H1 (cell line): ENCODE data around the gene C2orf92. TPM values are rescaled to one million over a fixed set of nuclear protein-coding genes. Genes with fewer than 3 reads are reported as not detected.
A peak's percentile ranks its signal among the peaks of the same experiment; 100 is the strongest.

ENCODE experiments used
- CTCF ChIA-PET: fragments of 300-600 bp; sonication (Branson Sonifier 250); formaldehyde crosslinking; loops from one replicate; lab custom pipeline; 2021; ENCODE audit not compliant: partially characterized antibody; lab: Charles Lee
- POLR2A ChIA-PET: fragments of 300-600 bp; sonication (Branson Sonifier 250); formaldehyde crosslinking; loops from one replicate; lab custom pipeline; 2021; ENCODE audit warnings: inconsistent platforms; ENCODE audit not compliant: partially characterized antibody; lab: Charles Lee
- DNase-seq, 2 experiments: peaks; one replicate each; pipeline versions ENCODE4 v3.0.0 to v3.0.0-alpha.2; 2010 to 2022; ENCODE audit warnings: low spot score in 2 of 2, low read depth in 1 of 2, mixed read lengths in 1 of 2
- FAIRE-seq: peaks from 2 replicates; lab custom pipeline; 2011; peaks lifted over from hg19 to GRCh38; lab: Jason Lieb, UNC
- H2AFZ ChIP-seq: 2 replicates; pipeline ENCODE4 v1.8.1; 2012; ENCODE audit warnings: low read length, inconsistent platforms
- H2AK5ac ChIP-seq: 2 replicates; pipeline ENCODE4 v1.6.1; 2013; ENCODE audit warnings: low read depth, low read length
- H2BK120ac ChIP-seq: replicated peaks from 2 replicates; pipeline ENCODE3; 2013; ENCODE audit warnings: low read depth, low read length, inconsistent platforms
- H2BK12ac ChIP-seq: 2 replicates; pipeline ENCODE4 v1.6.1; 2013; ENCODE audit warnings: low read depth, low read length
- H2BK15ac ChIP-seq: 2 replicates; pipeline ENCODE4 v1.6.1; 2013; ENCODE audit warnings: low read length
- H2BK20ac ChIP-seq: 2 replicates; pipeline ENCODE4 v1.6.1; 2013; ENCODE audit warnings: low read length
- H2BK5ac ChIP-seq: 2 replicates; pipeline ENCODE4 v1.6.1; 2013; ENCODE audit warnings: low read depth, low read length
- H3K14ac ChIP-seq: 2 replicates; pipeline ENCODE4 v1.6.1; 2013; ENCODE audit warnings: inconsistent platforms; ENCODE audit not compliant: insufficient read length
- H3K18ac ChIP-seq: 2 replicates; pipeline ENCODE4 v1.6.1; 2013; ENCODE audit warnings: low read length; ENCODE audit errors: extremely low read depth
- H3K23ac ChIP-seq: 2 replicates; pipeline ENCODE4 v1.6.1; 2013; ENCODE audit warnings: inconsistent platforms; ENCODE audit not compliant: insufficient read length
- H3K23me2 ChIP-seq: 2 replicates; pipeline ENCODE4 v1.6.1; 2013; ENCODE audit warnings: low read depth, low read length
- H3K27ac ChIP-seq: 2 replicates; pipeline ENCODE4 v1.6.1; 2011; ENCODE audit warnings: low read depth, low read length, inconsistent platforms
- H3K27me3 ChIP-seq, 4 experiments: replicated peaks in 1 of 4; 1 replicate in 1 of 4; 2 replicates in 3 of 4; pipeline versions ENCODE4 v1.6.1 to v1.8.1; 2011 to 2013; ENCODE audit warnings: low read length in 3 of 4, mild to moderate bottlenecking in 3 of 4, inconsistent platforms in 2 of 4, mixed read lengths in 2 of 4, moderate library complexity in 1 of 4; ENCODE audit not compliant: control insufficient read depth in 3 of 4, insufficient read depth in 3 of 4; ENCODE audit errors: extremely low read depth in 1 of 4
- H3K36me3 ChIP-seq, 4 experiments: 2 replicates each; pipeline versions ENCODE4 v1.6.1 to v1.8.1; 2011 to 2013; ENCODE audit warnings: mild to moderate bottlenecking in 4 of 4, low read length in 3 of 4, moderate library complexity in 2 of 4, control low read depth in 1 of 4, inconsistent platforms in 1 of 4; ENCODE audit not compliant: insufficient read depth in 4 of 4, control insufficient read depth in 2 of 4
- H3K4ac ChIP-seq: replicated peaks from 2 replicates; pipeline ENCODE3; 2013; ENCODE audit warnings: low read length, low read depth, mixed read lengths, inconsistent platforms; ENCODE audit not compliant: insufficient read length
- H3K4me1 ChIP-seq, 4 experiments: replicated peaks in 1 of 4; 1 replicate in 1 of 4; 2 replicates in 3 of 4; pipeline versions ENCODE4 v1.6.1 to v1.8.1; 2011 to 2013; ENCODE audit warnings: low read length in 3 of 4, inconsistent platforms in 2 of 4, mixed read lengths in 1 of 4; ENCODE audit not compliant: insufficient read depth in 4 of 4, control insufficient read depth in 3 of 4
- H3K4me2 ChIP-seq, 2 experiments: 2 replicates each; pipeline versions ENCODE4 v1.6.1 to v1.8.1; 2011 to 2013; ENCODE audit warnings: low read depth in 2 of 2, low read length in 2 of 2, control low read depth in 1 of 2, inconsistent platforms in 1 of 2, mild to moderate bottlenecking in 1 of 2; ENCODE audit not compliant: insufficient read depth in 1 of 2
- H3K4me3 ChIP-seq, 4 experiments: fragments of 200-600, 300-600 bp in 1 of 4; sonication (generic), shearing (Covaris generic), sonication (Bioruptor Twin) in 1 of 4; 2 replicates each; pipeline versions ENCODE4 v1.5.1 to v1.8.1; 2011 to 2016; ENCODE audit warnings: low read length in 4 of 4, low read depth in 3 of 4, control low read depth in 2 of 4, inconsistent platforms in 2 of 4, mild to moderate bottlenecking in 2 of 4, mixed read lengths in 1 of 4, moderate library complexity in 1 of 4; ENCODE audit not compliant: insufficient read depth in 2 of 4; ENCODE audit errors: extremely low read depth in 1 of 4
- H3K56ac ChIP-seq: replicated peaks from 2 replicates; pipeline ENCODE3; 2013; ENCODE audit warnings: low read depth, mild to moderate bottlenecking, mixed read lengths, low read length, inconsistent platforms; ENCODE audit not compliant: insufficient read length
- H3K79me1 ChIP-seq: 2 replicates; pipeline ENCODE4 v1.6.1; 2013; ENCODE audit warnings: low read depth, low read length, control low read depth
- H3K79me2 ChIP-seq, 2 experiments: 2 replicates each; pipeline versions ENCODE4 v1.6.1 to v1.8.1; 2012 to 2013; ENCODE audit warnings: low read length in 2 of 2, mild to moderate bottlenecking in 2 of 2, inconsistent platforms in 1 of 2; ENCODE audit not compliant: insufficient read depth in 2 of 2, control insufficient read depth in 1 of 2
- H3K9ac ChIP-seq, 4 experiments: replicated peaks in 1 of 4; 1 replicate in 1 of 4; 2 replicates in 3 of 4; pipeline versions ENCODE4 v1.6.1 to v1.8.1; 2011 to 2013; ENCODE audit warnings: low read depth in 3 of 4, low read length in 3 of 4, control low read depth in 2 of 4, mild to moderate bottlenecking in 2 of 4, moderate library complexity in 2 of 4, inconsistent platforms in 1 of 4; ENCODE audit errors: extremely low read depth in 1 of 4
- H3K9me3 ChIP-seq, 2 experiments: 2 replicates each; pipeline versions ENCODE4 v1.6.1 to v1.8.1; 2012 to 2013; ENCODE audit warnings: mild to moderate bottlenecking in 2 of 2, moderate library complexity in 2 of 2, control low read depth in 1 of 2, inconsistent platforms in 1 of 2, low read depth in 1 of 2, low read length in 1 of 2, mixed read lengths in 1 of 2; ENCODE audit not compliant: insufficient read depth in 2 of 2
- H4K20me1 ChIP-seq, 2 experiments: replicated peaks in 1 of 2; 2 replicates each; pipeline versions ENCODE3 to v1.8.1; 2011 to 2013; ENCODE audit warnings: inconsistent platforms in 2 of 2, low read length in 2 of 2, mild to moderate bottlenecking in 1 of 2; ENCODE audit not compliant: insufficient read depth in 2 of 2, control insufficient read depth in 1 of 2
- H4K5ac ChIP-seq: 2 replicates; pipeline ENCODE4 v1.6.1; 2013; ENCODE audit warnings: low read length, low read depth, mixed read lengths, inconsistent platforms; ENCODE audit not compliant: insufficient read length
- H4K8ac ChIP-seq: 2 replicates; pipeline ENCODE4 v1.8.0; 2013; ENCODE audit warnings: mild to moderate bottlenecking, moderate library complexity, low read length, inconsistent platforms; ENCODE audit not compliant: insufficient read depth; ENCODE audit errors: extremely low read depth
- H4K91ac ChIP-seq: replicated peaks from 2 replicates; pipeline ENCODE3; 2013; ENCODE audit warnings: low read length, mixed read lengths, inconsistent platforms; ENCODE audit not compliant: insufficient read length
- CTCF ChIP-seq, 3 experiments: IDR thresholded peaks; 1 replicate in 2 of 3; 2 replicates in 1 of 3; pipeline versions ENCODE4 v1.5.1 to v1.6.1; 2011; ENCODE audit warnings: low read length in 3 of 3, mild to moderate bottlenecking in 3 of 3, inconsistent platforms in 2 of 3, low read depth in 1 of 3, moderate library complexity in 1 of 3; ENCODE audit not compliant: insufficient read depth in 1 of 3; ENCODE audit errors: control extremely low read depth in 1 of 3
- GABPA ChIP-seq: IDR thresholded peaks from 2 replicates; pipeline ENCODE4 v1.6.1; 2011; ENCODE audit warnings: mild to moderate bottlenecking, low read length, moderate library complexity, borderline replicate concordance; ENCODE audit not compliant: insufficient read depth
- NANOG ChIP-seq: IDR thresholded peaks from 2 replicates; pipeline ENCODE4 v1.6.1; 2011; ENCODE audit warnings: low read length, low read depth, mild to moderate bottlenecking, inconsistent platforms; ENCODE audit not compliant: insufficient read depth, poor library complexity, severe bottlenecking
- TAF1 ChIP-seq: IDR thresholded peaks from 2 replicates; pipeline ENCODE4 v1.6.1; 2011; ENCODE audit warnings: mild to moderate bottlenecking, low read depth, low read length
- WGBS, 2 experiments: shearing (Covaris generic) in 1 of 2; methylation state at CpG; one replicate each; pipeline versions ENCODE4 v1.1.6 to v1.1.7; 2013 to 2015; ENCODE audit warnings: low lambda C conversion rate in 2 of 2, mixed read lengths in 2 of 2, inconsistent platforms in 1 of 2, low coverage in 1 of 2, missing lambda C conversion rate in 1 of 2; ENCODE audit not compliant: insufficient replicate concordance in 2 of 2, insufficient coverage in 1 of 2, insufficient read length in 1 of 2; ENCODE audit errors: extremely low coverage in 1 of 2, missing lambda C conversion rate in 1 of 2; 5-methylcytosine and 5-hydroxymethylcytosine counted together
- polyA plus RNA-seq, 7 experiments: library from polyadenylated mRNA; depleted of rRNA in 3 of 7; stranded (reverse) in 5 of 7; unstranded in 2 of 7; fragments of >200 nt in 5 of 7; fragments of 200-250 nt in 2 of 7; gene quantifications; 1 replicate in 5 of 7; 2 replicates in 1 of 7; 4 replicates in 1 of 7; pipeline versions ENCODE4 v1.2.1 to v1.2.3, GENCODE V29; 2011 to 2013; ENCODE audit warnings: missing spikeins in 2 of 7, mixed read lengths in 2 of 7
- total RNA-seq: library from RNA; stranded (reverse); fragmentation: NEBNext Ultra II Directional; extraction: Animal tissue kit (Norgen Biotek cat#: 25700); gene quantifications from 2 replicates; pipeline ENCODE4 v1.2.1, GENCODE V29; 2021

C2orf92 gene
- total and polyA plus RNA-seq, 2 of the 8 experiments (the other 6 are each of a cell fraction or from before 2014, with no cell fraction given) = 2.3 to 3.7 TPM

GRCh38 chr2:97662386-97662894 is 7.1 kb upstream of the C2orf92 start:
- POLR2A ChIA-PET = interaction anchor here (1.2 to 7.9 kb wide), 6 partner anchors 11 to 75 kb away, joined by 3 to 102 read pairs (median 8); partner anchors contain the start of gene COX5B
- Histone ChIP-seq H3K27ac (no peak overlapping the region), H3K36me3 (peaks cover 0 to 12% (median 5%) of the 10 kb centered on the region in 4 experiments; a peak in 5 of 8 replicates)
- TF ChIP-seq NANOG (no peak), GABPA (no peak), TAF1 (0 out of 2 replicates have a peak, but pooled peaks have one; percentile 31), CTCF (IDR thresholded peaks at IDR 0.05; ENCODE audit: control extremely low read depth in 1 of 3, insufficient read depth in 1 of 3, low read depth in 1 of 3, low read length in 3 of 3) (0 out of 4 replicates have a peak, but pooled peaks of 1 of the 3 experiments have one; percentile 9)
- TF ChIP-seq, all 59 proteins: peak for 2
- Histone ChIP-seq H3K18ac (no peak overlapping the region), H2AFZ (no peak overlapping the region), H3K9me3 (no peaks in the 10 kb centered on the region), H4K91ac (no peak overlapping the region), H2BK20ac (no peak overlapping the region), H2BK12ac (no peak overlapping the region), H2BK5ac (0 out of 2 replicates have a peak overlapping the region, but pooled peaks have one; percentile 16), H4K5ac (no peak overlapping the region), H3K79me2 (peaks cover 0 to 25% of the 10 kb centered on the region in 2 experiments; a peak in 2 of 4 replicates), H3K4me3 (peak overlapping the region; percentile 76 to 82 (median 79); a peak in 7 of 8 replicates), H3K23ac (no peak overlapping the region), H3K4ac (no peak overlapping the region), H2BK15ac (no peak overlapping the region), H3K23me2 (peaks cover 7% of the 10 kb centered on the region), H3K27me3 (no peaks in the 10 kb centered on the region), H3K56ac (no peak overlapping the region), H3K4me1 (peaks cover 0 to 9% (median 7%) of the 10 kb centered on the region in 4 experiments; a peak in 4 of 7 replicates), H2AK5ac (no peak overlapping the region), H3K9ac (no peak overlapping the region; a peak in 3 of 7 replicates), H2BK120ac (no peak overlapping the region), H4K8ac (no peak overlapping the region), H3K79me1 (peaks cover 8% of the 10 kb centered on the region), H3K4me2 (peak overlapping the region; percentile 94 to 95), H3K14ac (no peak overlapping the region), H4K20me1 (peaks cover 0 to 13% of the 10 kb centered on the region in 2 experiments)
- CTCF ChIA-PET = interaction anchor here (1.2 to 8.2 kb wide), 7 partner anchors 11 to 78 kb away, joined by 4 to 132 read pairs (median 20); partner anchors contain the start of gene COX5B
- 50% methylated on average over 12 of the region's 12 CpGs; no CpG with 5 or more reads in 1 of the 2 experiments for WGBS, 2 experiments
- DNase-seq (no peak), FAIRE-seq (no peak)
